Aorta (tissue), 5 donors: Measurements from ENCODE around the gene INO80. TPM values are rescaled to one million over a fixed set of nuclear protein-coding genes. Genes with fewer than 3 reads are reported as not detected.
"Not testable (repeated sequence)": the region's sequence is repeated elsewhere in the genome, so short reads cannot be mapped to it uniquely, and the experiment has no call there.

Experiments used
- ATAC-seq: fragments of 200-7000 bp; cut with Tn5 transposase; one replicate; pipeline ENCODE4 v1.9.1; 2022; ENCODE audit warnings: moderate library complexity; ENCODE audit not compliant: low FRiP score
- DNase-seq, 2 donors: peaks; one replicate each; pipeline ENCODE4 v3.0.0-alpha.2; 2020
- H3K27ac ChIP-seq, 2 donors: one replicate each; pipeline ENCODE4 v1.5.1; 2013; ENCODE audit warnings: low read length in 2 of 2, mild to moderate bottlenecking in 2 of 2, moderate library complexity in 2 of 2, control low read depth in 1 of 2, inconsistent platforms in 1 of 2, low read depth in 1 of 2
- H3K27me3 ChIP-seq, 2 donors: one replicate each; pipeline ENCODE4 v1.6.1; 2013; ENCODE audit warnings: control low read depth in 1 of 2, low read length in 1 of 2, mild to moderate bottlenecking in 1 of 2, moderate library complexity in 1 of 2; ENCODE audit not compliant: insufficient read depth in 2 of 2, control insufficient read depth in 1 of 2
- H3K36me3 ChIP-seq, 2 donors: one replicate each; pipeline ENCODE4 v1.6.1; 2013; ENCODE audit warnings: control low read depth in 1 of 2, low read length in 1 of 2, mild to moderate bottlenecking in 1 of 2; ENCODE audit not compliant: insufficient read depth in 2 of 2, control insufficient read depth in 1 of 2
- H3K4me1 ChIP-seq, 2 donors: one replicate each; pipeline ENCODE4 v1.6.1; 2013; ENCODE audit warnings: low read length in 2 of 2, control low read depth in 1 of 2, mild to moderate bottlenecking in 1 of 2, moderate library complexity in 1 of 2; ENCODE audit not compliant: insufficient read depth in 2 of 2, control insufficient read depth in 1 of 2
- H3K4me3 ChIP-seq, 2 donors: one replicate each; pipeline ENCODE4 v1.5.1; 2013; ENCODE audit warnings: low read length in 2 of 2, control low read depth in 1 of 2, mild to moderate bottlenecking in 1 of 2
- H3K9me3 ChIP-seq: one replicate; pipeline ENCODE4 v1.6.1; 2013; ENCODE audit warnings: mild to moderate bottlenecking, low read length; ENCODE audit not compliant: control insufficient read depth
- WGBS, 2 donors: extraction: QIAGEN DNeasy Blood & Tissue Kit; methylation state at CpG; one replicate each; pipeline ENCODE4 v1.1.7; 2013; 5-methylcytosine and 5-hydroxymethylcytosine counted together
- intact Hi-C, 2 donors: fragments of 100-400 bp; cut with DNase I; formaldehyde crosslinking; loops; one replicate each; pipeline versions ENCODE4 v1.14.2 to v1.15.0; 2022
- polyA plus RNA-seq, 2 donors: library from polyadenylated mRNA; stranded (reverse); fragments of 200-250 nt; gene quantifications; one replicate each; pipeline ENCODE4 v1.2.3, GENCODE V29; 2013
- total RNA-seq, 2 donors: library from RNA; stranded (reverse); fragmentation: NEBNext Ultra II Directional; extraction: Animal tissue kit (Norgen Biotek cat#: 25700); gene quantifications; one replicate each; pipeline ENCODE4 v1.2.1, GENCODE V29; 2021
- donor health status: healthy with polysubstance abuse.
- donor health status: Bipolar disorder and iron deficiency.
- donor health status: DM: no; HTN: no; CAD: no.
- donor health status: DM: no; HTN: no; CAD: no.
- donor health status: DM: yes; HTN: yes; CAD: no.

Gene INO80
- total and polyA plus RNA-seq, 4 donors = 6.5 to 25.1 (median 15.4) TPM

GRCh38 chr15:40964006-40964405 is 152.1 kb downstream of the INO80 start:
- H3K4me3 ChIP-seq = no peak overlapping the region
- no peaks in the 10 kb centered on the region for H3K27me3 ChIP-seq
- H3K4me1 ChIP-seq = no peaks in the 10 kb centered on the region
- intact Hi-C loops = no loop called here
- DNase-seq (no peak), ATAC-seq (no peak)
- H3K27ac ChIP-seq = no peak overlapping the region
- 87 to 91% methylated on average over 6 to 8 of the region's 8 CpGs for WGBS, 2 donors
- no peaks in the 10 kb centered on the region for H3K9me3 ChIP-seq
- H3K36me3 ChIP-seq = no peaks in the 10 kb centered on the region

DNA sequence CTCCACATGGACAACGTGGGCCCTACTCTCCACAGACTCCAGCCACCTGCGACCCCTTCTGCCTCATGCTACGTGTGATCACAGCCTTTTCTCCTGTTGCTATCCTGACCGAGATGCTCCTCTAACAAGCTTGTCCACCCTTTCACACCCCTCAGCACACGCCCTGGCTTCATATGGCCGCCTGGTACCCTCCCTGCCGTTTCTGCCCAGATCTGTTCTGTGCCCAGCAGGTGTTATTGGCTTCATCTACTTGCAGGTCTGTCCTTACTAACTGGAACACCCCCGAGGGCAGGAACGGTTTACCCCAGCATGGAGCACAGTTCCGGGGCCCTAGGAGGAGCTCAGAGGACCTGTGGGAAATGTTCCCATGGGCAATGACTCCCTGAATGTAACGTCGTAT is 152.9 kb downstream of the INO80 start:
- Histone ChIP-seq H3K4me1 (no peaks in the 10 kb centered on the region), H3K36me3 (no peaks in the 10 kb centered on the region), H3K27ac (no peak overlapping the region), H3K4me3 (no peak overlapping the region), H3K9me3 (no peaks in the 10 kb centered on the region), H3K27me3 (no peaks in the 10 kb centered on the region)
- DNase-seq (no peak), ATAC-seq (no peak)
- intact Hi-C loops = no loop called here
- WGBS, 2 donors = 90 to 92% methylated on average over 12 of the region's 12 CpGs

GRCh38 chr15:40962317-40962716 is 153.8 kb downstream of the INO80 start:
- H3K27me3 ChIP-seq, ATAC-seq, intact Hi-C loops, H3K9me3 ChIP-seq, DNase-seq, H3K4me1 ChIP-seq, H3K4me3 ChIP-seq, H3K36me3 ChIP-seq, H3K27ac ChIP-seq: not testable (repeated sequence)
- 96% methylated on average over 14 of the region's 14 CpGs for WGBS, 2 donors

GRCh38 chr15:40961740-40962139 is 154.3 kb downstream of the INO80 start:
- H3K4me3 ChIP-seq, H3K4me1 ChIP-seq, DNase-seq, H3K27me3 ChIP-seq, H3K27ac ChIP-seq, ATAC-seq, H3K36me3 ChIP-seq, intact Hi-C loops, H3K9me3 ChIP-seq: not testable (repeated sequence)
- 93 to 94% methylated on average over 25 of the region's 25 CpGs for WGBS, 2 donors

DNA sequence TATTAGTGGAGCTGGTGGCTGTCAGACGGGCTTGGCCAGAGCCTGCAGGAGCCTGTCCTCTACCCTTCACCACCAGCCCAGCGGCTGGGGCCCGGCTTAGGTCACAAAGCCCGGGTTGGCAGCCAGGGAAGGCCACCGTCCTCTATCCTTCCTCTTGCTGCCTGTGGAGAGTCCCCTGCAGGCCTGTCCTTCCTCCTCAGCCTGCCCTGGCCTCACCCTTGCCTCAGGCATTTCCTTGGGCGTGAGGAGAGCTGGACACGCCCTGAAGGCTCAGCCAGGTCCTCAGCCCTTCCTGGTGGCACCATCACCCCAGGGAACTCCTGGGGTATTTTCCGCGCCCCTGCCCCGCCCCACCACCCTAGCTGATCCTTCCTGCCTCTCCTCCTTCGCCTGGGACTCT is 155.2 kb downstream of the INO80 start:
- 83 to 90% methylated on average over 10 to 11 of the region's 11 CpGs for WGBS, 2 donors
- DNase-seq (no peak), ATAC-seq (no peak)
- no peaks in the 10 kb centered on the region for H3K9me3 ChIP-seq
- no peaks in the 10 kb centered on the region for H3K36me3 ChIP-seq
- no peak overlapping the region for H3K27ac ChIP-seq
- H3K4me1 ChIP-seq = peaks cover 0 to 4% of the 10 kb centered on the region in 2 donors
- intact Hi-C loops = no loop called here
- no peak overlapping the region for H3K4me3 ChIP-seq
- H3K27me3 ChIP-seq = no peaks in the 10 kb centered on the region

- Histone ChIP-seq H3K27ac (no peak overlapping the region), H3K4me3 (no peak overlapping the region), H3K4me1 (peaks cover 0 to 4% of the 10 kb centered on the region in 2 donors), H3K9me3 (no peaks in the 10 kb centered on the region), H3K36me3 (no peaks in the 10 kb centered on the region), H3K27me3 (no peaks in the 10 kb centered on the region)
- no peak for DNase-seq
- no peak for ATAC-seq
- intact Hi-C loops = no loop called here
- 94 to 95% methylated on average over 16 of the region's 16 CpGs for WGBS, 2 donors
These were observed 155.8 kb downstream of the INO80 start for GRCh38 chr15:40960151-40960885.

DNA sequence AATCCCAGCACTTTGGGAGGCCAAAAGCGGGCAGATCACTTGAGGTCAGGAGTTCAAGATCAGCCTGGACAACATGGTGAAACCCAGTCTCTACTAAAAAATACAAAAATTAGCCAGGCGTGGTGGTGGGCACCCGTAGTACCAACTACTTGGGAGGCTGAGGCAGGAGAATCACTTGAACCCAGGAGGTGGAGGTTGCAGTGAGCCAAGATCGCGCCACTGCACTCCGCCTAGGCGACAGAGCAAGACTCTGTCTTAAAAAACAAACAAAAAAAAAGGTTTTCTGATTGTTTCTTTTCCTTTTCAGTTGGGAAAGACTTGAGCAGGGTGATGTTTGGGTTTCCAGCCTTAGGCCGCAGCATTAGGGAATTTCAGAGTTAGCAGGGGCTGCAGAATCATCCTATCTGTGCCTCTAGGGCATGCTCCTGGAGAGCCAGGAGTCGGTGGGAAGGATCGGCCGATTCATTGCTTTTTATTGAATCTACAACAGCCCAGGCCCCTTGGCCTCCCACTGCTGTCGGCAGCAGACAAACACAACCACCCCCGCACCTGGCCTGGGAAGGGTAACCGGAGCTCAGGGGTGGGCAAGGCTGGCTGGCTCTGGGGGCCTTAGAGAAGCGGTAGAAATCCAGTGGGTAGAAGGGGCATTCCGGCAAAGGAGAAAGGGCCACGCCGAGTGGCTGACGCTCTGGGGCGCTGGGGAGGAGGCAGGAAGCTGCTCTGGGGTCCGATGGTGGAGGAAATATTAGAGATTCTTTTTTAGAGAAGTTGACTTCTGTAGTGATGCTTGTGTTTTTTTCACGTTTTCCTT is 156.5 kb downstream of the INO80 start:
- peaks cover 0 to 4% of the 10 kb centered on the region in 2 donors for H3K4me1 ChIP-seq
- no peaks in the 10 kb centered on the region for H3K36me3 ChIP-seq
- ATAC-seq (no peak), DNase-seq (no peak)
- 91% methylated on average over 22 of the region's 22 CpGs for WGBS, 2 donors
- intact Hi-C loops = no loop called here
- no peaks in the 10 kb centered on the region for H3K27me3 ChIP-seq
- no peak overlapping the region for H3K4me3 ChIP-seq
- H3K27ac ChIP-seq = no peak overlapping the region
- no peaks in the 10 kb centered on the region for H3K9me3 ChIP-seq

- no peaks in the 10 kb centered on the region for H3K36me3 ChIP-seq
- no peak overlapping the region for H3K27ac ChIP-seq
- intact Hi-C loops = no loop called here
- no peak for DNase-seq
- H3K9me3 ChIP-seq = no peaks in the 10 kb centered on the region
- WGBS, 2 donors = 89 to 93% methylated on average over 8 of the region's 8 CpGs
- H3K4me1 ChIP-seq = peaks cover 0 to 4% of the 10 kb centered on the region in 2 donors
- no peak overlapping the region for H3K4me3 ChIP-seq
- no peak for ATAC-seq
- H3K27me3 ChIP-seq = no peaks in the 10 kb centered on the region
These were observed 157.4 kb downstream of the INO80 start for GRCh38 chr15:40958723-40959122.

- no peak for DNase-seq
- Histone ChIP-seq H3K4me3 (no peak overlapping the region), H3K9me3 (no peaks in the 10 kb centered on the region), H3K36me3 (no peaks in the 10 kb centered on the region), H3K27ac (peak overlapping the region; percentile 15 to 83), H3K27me3 (no peaks in the 10 kb centered on the region), H3K4me1 (peaks cover 0 to 4% of the 10 kb centered on the region in 2 donors)
- ATAC-seq = no peak
- intact Hi-C loops = no loop called here
- WGBS, 2 donors = 16 to 25% methylated on average over 6 of the region's 6 CpGs
These were observed 157.9 kb downstream of the INO80 start for GRCh38 chr15:40958146-40958545.
